Skeletal muscle satellite cell (primary cell): ENCODE results near the gene SEPTIN7.

Experiments used
- H3K27me3 ChIP-seq: 2 replicates; pipeline ENCODE4 v1.7.0; 2013; ENCODE audit warnings: low read length; ENCODE audit not compliant: control insufficient read depth, insufficient read depth
- H3K36me3 ChIP-seq: 2 replicates; pipeline ENCODE4 v1.7.0; 2013; ENCODE audit warnings: mild to moderate bottlenecking, control low read depth, low read length; ENCODE audit not compliant: insufficient read depth
- H3K4me1 ChIP-seq: 2 replicates; pipeline ENCODE4 v1.7.0; 2013; ENCODE audit warnings: low read length; ENCODE audit not compliant: control insufficient read depth, insufficient read depth
- H3K4me2 ChIP-seq: 2 replicates; pipeline ENCODE4 v1.7.0; 2013; ENCODE audit warnings: mild to moderate bottlenecking, low read length
- H3K4me3 ChIP-seq: 2 replicates; pipeline ENCODE4 v1.7.0; 2013; ENCODE audit warnings: low read length
- H3K9ac ChIP-seq: 2 replicates; pipeline ENCODE4 v1.7.0; 2013; ENCODE audit warnings: mild to moderate bottlenecking, low read depth, low read length, moderate library complexity
- H3K9me3 ChIP-seq: replicated peaks from 2 replicates; pipeline ENCODE4 v1.7.0; 2013; ENCODE audit warnings: mild to moderate bottlenecking, control low read depth, low read length

SEPTIN7 gene

DNA sequence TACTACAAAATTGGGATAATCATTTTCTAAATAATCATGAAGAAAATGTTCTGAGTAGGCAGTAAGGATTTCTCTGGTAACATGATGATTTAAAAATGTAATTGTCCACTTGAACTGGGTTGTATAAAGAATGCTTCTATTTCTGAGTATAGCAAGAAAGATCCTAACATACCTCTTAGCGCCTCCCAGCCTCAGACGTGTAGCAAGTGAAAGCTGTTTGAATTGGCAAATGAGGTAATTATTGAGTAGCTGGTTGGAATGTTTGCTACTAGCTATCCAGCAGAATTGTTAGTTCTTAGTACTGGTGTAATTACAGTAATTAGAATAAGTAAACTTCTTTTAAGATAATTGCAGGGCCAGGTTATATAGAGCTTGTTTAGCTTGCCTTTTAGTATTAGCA lies 47.9 kb downstream of the SEPTIN7 start:
- Histone ChIP-seq H3K9ac (no peak overlapping the region), H3K4me2 (peak overlapping the region; percentile 12), H3K4me1 (peaks cover 6% of the 10 kb centered on the region), H3K36me3 (peaks cover 6% of the 10 kb centered on the region), H3K9me3 (no peaks in the 10 kb centered on the region), H3K4me3 (no peak overlapping the region), H3K27me3 (no peaks in the 10 kb centered on the region)

DNA sequence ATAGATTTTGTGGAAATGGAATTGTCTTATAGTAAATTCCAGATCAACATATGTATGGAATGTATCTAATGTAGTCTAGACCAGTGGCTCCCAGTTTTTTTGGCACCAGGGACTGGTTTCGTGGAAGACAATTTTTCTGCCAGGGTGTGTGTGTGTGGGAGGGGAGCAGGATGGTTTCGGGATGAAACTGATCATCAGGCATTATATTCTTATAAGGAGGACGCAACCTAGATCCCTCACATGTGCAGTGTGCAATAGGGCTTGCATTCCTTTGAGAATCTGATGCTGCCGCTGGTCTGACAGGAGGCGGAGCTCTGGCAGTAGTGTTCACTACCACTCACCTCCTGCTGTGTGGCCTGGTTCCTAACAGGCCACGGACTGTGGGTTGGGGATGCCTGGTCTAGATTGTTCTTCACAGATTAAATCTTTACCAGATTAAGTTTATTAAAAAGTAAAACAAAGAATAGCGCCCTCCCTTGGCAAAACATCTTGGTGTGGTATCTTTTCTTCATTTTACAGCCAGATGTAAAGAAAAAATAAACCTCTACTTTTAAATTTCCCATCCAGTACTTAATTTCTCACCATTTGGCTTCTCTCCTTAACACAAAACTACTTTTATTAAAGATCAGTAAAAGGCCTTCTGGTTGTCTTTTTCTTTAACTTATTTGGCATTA lies 48.4 kb downstream of the SEPTIN7 start:
- no peak overlapping the region for H3K4me3 ChIP-seq
- no peaks in the 10 kb centered on the region for H3K9me3 ChIP-seq
- H3K36me3 ChIP-seq, result peaks cover 6% of the 10 kb centered on the region
- no peak overlapping the region for H3K9ac ChIP-seq
- H3K27me3 ChIP-seq, result no peaks in the 10 kb centered on the region
- peak overlapping the region; percentile 12 for H3K4me2 ChIP-seq
- peaks cover 6% of the 10 kb centered on the region for H3K4me1 ChIP-seq

DNA sequence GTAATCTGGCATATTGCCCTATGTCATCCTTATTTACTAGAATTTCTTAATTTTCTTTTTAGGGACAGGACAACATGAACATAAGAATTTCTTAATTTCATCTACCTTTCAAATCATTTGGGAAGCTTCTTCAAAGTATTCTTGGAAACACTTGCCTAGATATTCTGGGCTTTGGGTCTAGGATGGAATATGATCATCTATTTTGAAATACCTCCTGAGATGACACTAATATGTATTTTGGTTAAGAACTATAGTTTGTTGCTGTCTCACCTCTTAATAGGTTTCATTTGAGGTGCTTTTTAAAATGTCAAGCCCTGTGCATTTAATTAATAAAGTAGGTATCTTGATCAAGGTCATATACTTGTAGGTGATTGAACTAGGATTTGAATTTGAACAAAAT lies 49.1 kb downstream of the SEPTIN7 start:
- Histone ChIP-seq H3K4me3 (no peak overlapping the region), H3K9ac (no peak overlapping the region), H3K36me3 (peaks cover 6% of the 10 kb centered on the region), H3K4me2 (no peak overlapping the region), H3K9me3 (no peaks in the 10 kb centered on the region), H3K4me1 (peaks cover 7% of the 10 kb centered on the region), H3K27me3 (no peaks in the 10 kb centered on the region)
